ENCODE results near the gene RBMS3.

- TF ChIP-seq RAD21 (IDR thresholded peaks at IDR 0.05; ENCODE audit: low read depth) (no peak), FOSL1 (IDR thresholded peaks at IDR 0.05; ENCODE audit: low read depth) (no peak), SP1 (IDR thresholded peaks at IDR 0.05; ENCODE audit: low read depth) (no peak), CTCF (IDR thresholded peaks at IDR 0.05 in 2 of 3, conservative IDR thresholded peaks at IDR 0.05 in 1 of 3; ENCODE audit: borderline replicate concordance in 1 of 3, insufficient read depth in 1 of 3, low read depth in 2 of 3, low read length in 2 of 3) (no peak), EZH2 (IDR thresholded peaks at IDR 0.05) (no peak), POLR2AphosphoS5 (IDR thresholded peaks at IDR 0.05; ENCODE audit: low read depth, low read length) (no peak), POLR2A (IDR thresholded peaks at IDR 0.05; ENCODE audit: borderline replicate concordance, extremely low read depth, insufficient read depth, insufficient read length) (no peak), REST (IDR thresholded peaks at IDR 0.05; ENCODE audit: low read depth) (no peak), MAX (IDR thresholded peaks at IDR 0.05) (no peak), EGR1 (IDR thresholded peaks at IDR 0.05; ENCODE audit: low read depth) (no peak), JUND (IDR thresholded peaks at IDR 0.05) (no peak), EZH2phosphoT487 (IDR thresholded peaks at IDR 0.05; ENCODE audit: borderline replicate concordance) (no peak), ZNF274 (IDR thresholded peaks at IDR 0.05; ENCODE audit: low read depth, low read length) (no peak)
- TF ChIP-seq, protein P1, sequence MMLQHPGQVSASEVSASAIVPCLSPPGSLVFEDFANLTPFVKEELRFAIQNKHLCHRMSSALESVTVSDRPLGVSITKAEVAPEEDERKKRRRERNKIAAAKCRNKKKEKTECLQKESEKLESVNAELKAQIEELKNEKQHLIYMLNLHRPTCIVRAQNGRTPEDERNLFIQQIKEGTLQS (IDR thresholded peaks at IDR 0.05): no peak
Observed at GRCh38 chr3:29484633-29485032, 203.8 kb downstream of the RBMS3 start.

All from HCT116 (cell line).